Measurements from ENCODE around the gene GNPDA2. TPM values are rescaled to one million over a fixed set of nuclear protein-coding genes. Genes with fewer than 3 reads are reported as not detected.
A peak's percentile ranks its signal among the peaks of the same experiment; 100 is the strongest.

The GNPDA2 gene
- total and polyA plus RNA-seq, 2 of the 8 experiments (the other 6 are each of a cell fraction or from before 2014, with no cell fraction given), result 3.0 to 4.8 TPM

GRCh38 chr4:44760142-44760898 is 34.0 kb upstream of the GNPDA2 start:
- H3K4me2 ChIP-seq (ENCODE audit: insufficient read depth in 1 of 2, low read depth in 2 of 2, low read length in 2 of 2), result no peak overlapping the region
- WGBS, 2 experiments (ENCODE audit: extremely low coverage in 1 of 2, insufficient coverage in 1 of 2, insufficient read length in 1 of 2, insufficient replicate concordance in 2 of 2, low coverage in 1 of 2, low lambda C conversion rate in 2 of 2, missing lambda C conversion rate in 1 of 2), result 55% methylated on average over 8 of the region's 8 CpGs; no CpG with 5 or more reads in 1 of the 2 experiments
- no peak overlapping the region for H2BK12ac ChIP-seq (ENCODE audit: low read depth, low read length)
- no peak overlapping the region for H2BK15ac ChIP-seq (ENCODE audit: low read length)
- H3K23me2 ChIP-seq (ENCODE audit: low read depth, low read length), result no peaks in the 10 kb centered on the region; the same call in 1 of the 2 replicates
- no peak for DNase-seq (ENCODE audit: low read depth in 1 of 2, low spot score in 2 of 2)
- no peak overlapping the region for H4K5ac ChIP-seq (ENCODE audit: insufficient read length, low read depth, low read length)
- no peaks in the 10 kb centered on the region for H3K27me3 ChIP-seq (replicated peaks in 1 of 4; ENCODE audit: control insufficient read depth in 3 of 4, extremely low read depth in 1 of 4, insufficient read depth in 3 of 4, low read length in 3 of 4)
- H2BK120ac ChIP-seq (replicated peaks; ENCODE audit: low read depth, low read length), result no peak overlapping the region
- no peaks in the 10 kb centered on the region for H3K36me3 ChIP-seq (ENCODE audit: control insufficient read depth in 2 of 4, insufficient read depth in 4 of 4, low read length in 3 of 4)
- no peak overlapping the region for H3K14ac ChIP-seq (ENCODE audit: insufficient read length)
- no peak overlapping the region for H2AK5ac ChIP-seq (ENCODE audit: low read depth, low read length)
- no peak overlapping the region for H2BK20ac ChIP-seq (ENCODE audit: low read length)
- H3K79me2 ChIP-seq (ENCODE audit: control insufficient read depth in 1 of 2, insufficient read depth in 2 of 2, low read length in 2 of 2), result no peaks in the 10 kb centered on the region
- H3K4me3 ChIP-seq (ENCODE audit: extremely low read depth in 1 of 4, insufficient read depth in 2 of 4, low read depth in 3 of 4, low read length in 4 of 4), result no peak overlapping the region
- no peak overlapping the region for H3K23ac ChIP-seq (ENCODE audit: insufficient read length)
- H3K4ac ChIP-seq (replicated peaks; ENCODE audit: insufficient read length, low read depth, low read length), result no peak overlapping the region
- H4K20me1 ChIP-seq (replicated peaks in 1 of 2; ENCODE audit: control insufficient read depth in 1 of 2, insufficient read depth in 2 of 2, low read length in 2 of 2), result no peaks in the 10 kb centered on the region
- no peak overlapping the region for H3K9ac ChIP-seq (replicated peaks in 1 of 4; ENCODE audit: extremely low read depth in 1 of 4, low read depth in 3 of 4, low read length in 3 of 4)
- H3K27ac ChIP-seq (ENCODE audit: low read depth, low read length), result no peak overlapping the region
- H3K79me1 ChIP-seq (ENCODE audit: low read depth, low read length), result no peaks in the 10 kb centered on the region
- H3K9me3 ChIP-seq (ENCODE audit: insufficient read depth in 2 of 2, low read depth in 1 of 2, low read length in 1 of 2), result no peaks in the 10 kb centered on the region
- ChIA-PET POLR2A (ENCODE audit: partially characterized antibody) (no interaction called here), CTCF (ENCODE audit: partially characterized antibody) (interaction anchor here (0.5 to 2.6 kb wide), 18 partner anchors 9 to 1888 kb away, joined by 3 to 9 read pairs (median 3); no protein-coding TSS in a partner anchor)
- H3K56ac ChIP-seq (replicated peaks; ENCODE audit: insufficient read length, low read depth, low read length), result no peak overlapping the region
- H3K4me1 ChIP-seq (replicated peaks in 1 of 4; ENCODE audit: control insufficient read depth in 3 of 4, insufficient read depth in 4 of 4, low read length in 3 of 4), result no peaks in the 10 kb centered on the region
- H2AFZ ChIP-seq (ENCODE audit: low read length), result 0 out of 2 replicates have a peak overlapping the region, but pooled peaks have one; percentile 45
- no peak overlapping the region for H3K18ac ChIP-seq (ENCODE audit: extremely low read depth, low read length)
- H4K8ac ChIP-seq (ENCODE audit: extremely low read depth, insufficient read depth, low read length), result no peak overlapping the region
- no peak overlapping the region for H4K91ac ChIP-seq (replicated peaks; ENCODE audit: insufficient read length, low read length)
- FAIRE-seq, result no peak
- no peak overlapping the region for H2BK5ac ChIP-seq (ENCODE audit: low read depth, low read length)
- TF ChIP-seq SP1 (IDR thresholded peaks at IDR 0.05; ENCODE audit: low read depth, low read length) (no peak), SRF (IDR thresholded peaks at IDR 0.05; ENCODE audit: low read depth, low read length) (no peak), MAFK (IDR thresholded peaks at IDR 0.05; ENCODE audit: low read depth, low read length) (no peak), TAF1 (IDR thresholded peaks at IDR 0.05; ENCODE audit: low read depth, low read length) (no peak), CBX5 (IDR thresholded peaks at IDR 0.05; ENCODE audit: low read depth, low read length) (no peak), BRCA1 (IDR thresholded peaks at IDR 0.05; ENCODE audit: low read depth, low read length) (no peak), CTCF (IDR thresholded peaks at IDR 0.05; ENCODE audit: control extremely low read depth in 1 of 3, insufficient read depth in 1 of 3, low read depth in 1 of 3, low read length in 3 of 3) (peak in 1 of 3 experiments; percentile 38; a peak in 2 of 4 replicates), ZNF274 (IDR thresholded peaks at IDR 0.05; ENCODE audit: borderline replicate concordance, extremely low read depth, low read length) (no peak), USF2 (IDR thresholded peaks at IDR 0.05; ENCODE audit: low read length) (no peak)
